Smooth muscle cell of the brain vasculature (primary cell): Measurements from ENCODE around the gene ATCAY.

Experiments used
- DNase-seq: peaks from one replicate; pipeline ENCODE4 v3.0.0-alpha.2; 2012; ENCODE audit warnings: low read depth, low spot score

ATCAY gene, protein sequence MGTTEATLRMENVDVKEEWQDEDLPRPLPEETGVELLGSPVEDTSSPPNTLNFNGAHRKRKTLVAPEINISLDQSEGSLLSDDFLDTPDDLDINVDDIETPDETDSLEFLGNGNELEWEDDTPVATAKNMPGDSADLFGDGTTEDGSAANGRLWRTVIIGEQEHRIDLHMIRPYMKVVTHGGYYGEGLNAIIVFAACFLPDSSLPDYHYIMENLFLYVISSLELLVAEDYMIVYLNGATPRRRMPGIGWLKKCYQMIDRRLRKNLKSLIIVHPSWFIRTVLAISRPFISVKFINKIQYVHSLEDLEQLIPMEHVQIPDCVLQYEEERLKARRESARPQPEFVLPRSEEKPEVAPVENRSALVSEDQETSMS

DNA sequence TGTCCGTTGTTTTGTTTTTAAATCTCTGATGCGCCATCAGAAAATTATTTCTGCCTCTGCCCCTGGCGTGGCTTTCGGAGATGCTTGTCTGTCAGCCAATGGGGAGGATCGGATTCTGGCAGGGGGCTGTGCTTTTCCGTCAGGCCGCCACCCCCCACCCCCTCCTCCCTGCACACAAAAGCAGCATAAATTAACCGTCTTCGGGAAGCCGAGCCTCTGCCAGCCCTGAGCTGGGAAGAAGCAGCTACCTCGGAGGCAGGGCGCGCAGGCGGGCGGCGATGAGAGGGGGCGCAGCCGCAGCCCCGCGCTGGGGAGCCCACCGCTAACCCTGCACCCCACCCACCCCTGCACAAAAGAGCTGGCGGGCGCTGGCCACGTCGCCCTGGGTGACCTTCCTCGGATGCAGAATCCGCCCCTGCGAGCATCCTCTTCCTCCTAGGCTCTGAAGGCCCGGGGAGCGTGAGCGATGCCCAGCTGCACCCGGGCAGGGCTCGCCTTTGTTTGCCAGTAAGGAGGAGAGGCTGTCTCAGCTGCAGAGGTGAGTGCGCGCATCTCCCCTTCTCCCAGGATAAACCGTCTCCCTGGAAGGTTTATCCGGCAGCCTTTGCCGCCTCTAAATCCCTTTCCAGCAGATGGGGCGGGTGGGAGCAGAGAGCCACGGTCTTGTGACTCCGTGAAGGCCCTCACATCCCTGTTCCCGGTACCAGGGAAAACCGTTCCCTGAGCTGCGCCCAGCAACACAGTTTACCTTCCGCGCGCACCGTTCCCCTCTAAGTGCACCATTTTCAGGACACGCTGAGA lies at the start of gene ATCAY:
ATCAY (plus strand) TSS at position 215 of the 801 bp plus-strand sequence. CDS start 5,083 bp downstream, outside the sequence.
- DNase-seq: no peak

DNA sequence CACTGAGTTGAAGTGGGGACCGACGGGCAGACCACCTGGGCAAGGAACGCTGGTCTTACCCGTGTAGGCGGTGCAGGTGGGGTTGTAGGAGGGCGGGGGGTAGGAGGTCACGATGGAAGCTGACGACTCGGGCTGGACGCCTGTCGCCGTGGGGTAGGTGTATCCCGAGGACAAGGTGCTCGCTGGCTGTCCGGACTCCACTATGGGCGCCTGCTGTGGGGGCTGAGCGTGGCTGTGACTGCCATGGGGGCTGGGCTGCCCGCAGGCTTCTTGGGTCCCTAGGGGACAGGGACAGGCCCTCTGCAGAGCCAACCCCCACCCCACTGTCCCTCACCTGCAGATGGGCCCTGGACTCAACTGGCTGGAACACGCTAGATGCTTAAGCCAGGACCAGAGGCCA lies 48.9 kb upstream of the ATCAY start:
- no peak for DNase-seq

DNA sequence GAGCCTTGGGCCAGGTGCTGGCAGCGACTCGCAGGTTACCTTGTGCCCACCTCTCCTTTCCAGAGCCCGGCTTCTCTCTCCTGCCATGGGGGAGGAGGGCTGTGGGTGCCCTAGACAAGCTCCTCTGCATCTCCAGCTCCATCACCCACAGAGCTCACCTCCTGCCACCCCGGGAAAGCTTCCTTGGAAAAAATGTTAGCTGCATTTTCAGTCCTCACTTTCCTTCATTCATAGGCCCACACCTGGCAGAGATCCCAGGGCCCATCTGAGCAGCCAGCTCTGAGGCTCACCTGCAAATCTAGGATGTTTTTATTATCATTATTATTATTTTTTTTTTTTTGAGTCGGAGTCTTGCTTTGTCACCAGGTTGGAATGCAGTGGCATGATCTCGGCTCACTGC lies 48.5 kb upstream of the ATCAY start:
- no peak for DNase-seq

DNA sequence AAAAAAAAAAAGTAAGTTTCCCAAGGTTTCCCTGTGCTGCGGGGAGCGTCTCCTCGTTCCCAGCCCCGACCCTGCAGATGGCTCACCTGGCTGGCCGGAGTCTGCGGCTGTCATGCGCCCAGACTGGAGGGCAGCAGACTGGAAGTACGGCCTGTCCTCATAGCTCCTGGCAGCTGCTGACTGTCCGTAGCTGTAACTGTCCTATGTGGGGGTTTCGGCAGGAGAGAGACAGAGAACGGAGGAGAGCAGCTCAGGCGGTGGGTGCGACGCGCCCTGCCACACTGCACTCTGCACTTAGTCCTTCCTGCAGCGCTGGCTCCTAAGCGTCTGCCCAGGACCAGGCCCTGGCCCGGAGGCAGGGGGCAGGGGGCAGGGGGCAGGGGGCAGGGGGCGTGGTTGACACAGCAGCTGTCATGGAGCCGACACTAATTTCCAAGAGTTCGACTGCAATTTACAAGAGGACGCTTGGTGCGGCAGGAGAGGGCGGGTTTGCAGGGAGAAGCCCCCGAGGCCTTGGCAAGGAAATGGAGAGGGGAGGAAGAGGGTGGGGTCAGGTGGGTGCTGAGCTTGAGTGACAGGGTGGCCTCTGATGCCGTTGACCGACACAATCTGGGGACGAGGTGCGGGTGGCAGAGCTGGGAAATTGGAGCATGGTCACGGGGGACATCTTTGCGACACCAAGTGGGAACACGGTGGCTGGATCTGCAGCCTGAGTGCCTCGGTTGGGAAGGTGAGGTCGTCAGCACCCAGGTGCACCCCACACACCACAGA lies 46.7 kb upstream of the ATCAY start:
- DNase-seq: no peak

DNA sequence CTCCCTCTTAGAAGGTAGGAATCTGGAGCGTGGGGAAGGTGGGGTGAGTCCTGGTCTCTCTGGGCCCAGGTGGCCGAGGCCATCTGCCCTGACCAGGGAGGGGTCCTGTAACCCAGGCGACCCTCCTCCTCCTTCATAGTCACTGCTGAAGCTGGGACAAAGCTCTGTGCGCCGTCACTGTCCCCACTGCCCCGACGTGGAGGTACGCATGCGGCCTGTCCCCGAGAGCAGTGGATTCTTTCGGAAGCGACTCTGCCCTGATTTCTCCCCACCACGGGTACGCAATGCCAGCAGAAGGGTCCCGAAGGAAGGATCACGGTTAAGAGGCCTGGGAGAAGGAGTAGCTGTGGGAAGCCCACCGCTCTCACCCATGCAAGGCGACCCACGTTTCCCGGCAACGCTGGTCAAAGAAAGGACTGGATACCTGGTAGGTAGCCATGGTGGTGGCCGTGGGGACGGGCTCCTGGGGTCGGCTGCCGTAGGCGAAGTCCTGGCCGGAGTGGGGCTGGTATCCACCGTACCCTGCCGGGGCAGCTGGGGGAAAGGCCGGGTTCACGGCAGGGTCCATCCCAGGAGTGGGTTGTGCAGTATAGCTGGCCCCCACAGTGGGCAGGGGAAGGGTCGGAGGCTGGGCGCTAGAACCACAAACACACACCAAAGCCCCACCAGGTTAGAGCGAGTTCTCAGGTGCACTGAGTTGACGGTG lies 46.0 kb upstream of the ATCAY start:
- no peak for DNase-seq

DNA sequence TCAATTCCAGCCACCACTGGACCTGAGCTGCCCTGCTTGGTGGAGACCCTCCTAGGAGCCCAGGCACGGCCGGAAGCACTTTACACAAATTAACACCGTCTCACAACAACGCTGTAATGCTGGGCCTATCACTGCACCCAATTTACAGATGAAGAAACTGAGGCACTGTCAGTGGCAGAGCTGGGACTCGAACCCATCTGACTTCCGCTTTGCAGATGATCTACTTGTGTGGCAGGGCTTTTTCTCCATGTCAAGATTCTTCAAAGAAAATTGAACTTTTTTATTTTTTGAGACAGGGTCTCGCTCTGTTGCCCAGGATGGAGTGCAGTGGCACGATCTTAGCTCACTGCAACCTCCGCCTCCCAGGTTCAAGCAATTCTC lies 45.4 kb upstream of the ATCAY start:
- no peak for DNase-seq

DNA sequence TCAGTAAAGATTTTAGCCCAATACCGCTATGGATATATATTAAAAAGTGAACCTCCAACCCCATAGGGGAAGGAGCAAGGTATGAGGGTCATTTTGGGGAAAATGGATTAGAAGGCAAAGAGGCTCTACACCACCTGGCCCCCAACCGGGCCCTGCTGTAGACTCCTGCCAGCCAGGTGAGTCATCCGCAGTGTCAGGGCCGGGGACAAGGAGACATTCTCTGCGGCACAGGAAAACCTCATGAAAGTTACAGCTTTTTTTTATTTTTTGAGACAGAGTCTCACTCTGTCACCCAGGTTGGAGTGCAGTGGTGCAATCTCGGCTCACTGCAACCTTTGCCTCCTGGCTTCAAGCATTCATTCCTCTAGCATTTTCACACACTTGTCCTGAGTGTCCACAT lies 43.6 kb upstream of the ATCAY start:
- no peak for DNase-seq

DNA sequence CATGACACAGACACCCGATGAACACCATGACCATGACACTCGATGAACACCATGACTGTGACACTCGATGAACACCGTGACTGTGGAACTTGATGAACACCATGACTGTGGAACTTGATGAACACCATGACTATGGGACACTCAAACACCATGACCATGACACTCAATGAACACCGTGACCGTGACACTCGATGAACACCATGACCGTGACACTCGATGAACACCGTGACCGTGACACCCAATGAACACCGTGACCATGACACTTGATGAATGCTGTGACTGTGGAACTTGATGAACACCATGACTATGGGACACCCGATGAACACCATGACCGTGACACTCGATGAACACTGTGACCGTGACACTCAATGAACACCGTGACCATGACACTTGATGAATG lies 43.2 kb upstream of the ATCAY start:
- DNase-seq: no peak

DNA sequence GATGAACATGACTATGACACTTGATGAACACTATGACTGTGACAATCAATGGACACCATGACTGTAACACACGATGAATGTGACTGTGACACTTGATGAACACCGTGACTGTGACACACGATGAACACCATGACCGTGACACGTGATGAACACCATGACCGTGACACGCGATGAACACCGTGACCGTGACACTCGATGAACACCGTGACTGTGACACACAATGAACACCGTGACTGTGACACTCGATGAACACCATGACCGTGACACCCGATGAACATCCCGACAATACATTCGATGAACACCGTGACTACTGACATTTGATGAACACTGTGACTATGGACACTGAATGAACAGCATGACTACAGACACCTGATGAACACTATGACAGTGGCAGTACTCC lies 42.6 kb upstream of the ATCAY start:
- DNase-seq: no peak

DNA sequence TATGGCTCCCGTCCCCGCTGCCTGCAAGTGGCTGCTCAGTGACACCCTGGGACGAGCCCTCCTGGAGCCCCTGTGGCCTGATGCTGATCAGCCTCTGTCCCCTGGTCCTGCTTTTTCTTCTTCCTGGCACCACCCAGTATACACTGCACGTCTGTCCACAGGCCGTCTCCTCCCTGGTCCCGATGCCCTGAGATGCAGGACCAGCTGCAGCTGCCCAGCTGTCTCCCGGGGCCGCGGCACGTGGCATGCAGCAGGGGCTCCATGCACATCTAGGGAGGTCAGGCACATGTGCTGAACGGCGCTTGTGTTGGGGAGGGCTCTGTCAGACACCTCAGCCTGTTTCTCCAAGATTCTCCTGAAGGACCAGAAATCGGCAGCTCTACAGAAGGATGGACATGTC lies 41.8 kb upstream of the ATCAY start:
- DNase-seq: no peak

DNA sequence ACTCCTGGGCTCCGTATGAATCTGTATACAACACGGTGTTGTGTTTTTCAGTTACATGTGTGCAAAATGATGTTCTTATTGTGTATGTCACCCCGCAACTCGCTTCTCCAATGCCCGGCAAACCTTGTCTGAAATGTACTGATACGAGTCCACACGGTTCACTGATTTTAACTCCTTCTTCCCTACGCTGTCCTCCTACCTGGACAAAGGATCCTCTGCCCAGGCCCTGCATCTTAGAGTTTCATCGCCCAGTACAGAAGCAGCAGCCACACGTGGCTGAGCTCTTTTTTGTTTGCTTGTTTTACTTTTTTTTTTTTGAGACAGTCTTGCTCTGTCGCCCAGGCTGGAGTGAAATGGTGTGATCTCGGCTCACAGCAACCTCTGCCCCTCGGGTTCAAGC lies 40.5 kb upstream of the ATCAY start:
- DNase-seq: no peak

DNA sequence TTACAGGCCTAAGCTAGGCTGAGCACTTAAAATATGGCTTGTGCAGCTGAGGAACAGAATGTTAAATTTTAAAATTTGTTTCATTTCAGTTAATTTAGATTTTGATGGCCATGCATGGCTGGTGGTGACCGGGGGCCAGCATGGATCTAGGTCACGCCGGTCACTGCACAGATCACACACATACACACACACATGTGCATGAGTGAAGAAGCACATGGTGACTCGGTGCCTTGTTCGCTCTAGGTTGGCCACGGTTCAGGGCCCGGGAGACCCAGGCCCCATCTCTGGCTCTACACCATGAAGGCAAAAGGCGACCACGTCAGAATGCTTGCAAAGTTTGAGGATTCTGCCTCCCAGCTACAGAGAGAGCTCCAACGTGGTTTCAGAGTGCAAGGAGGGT lies 39.7 kb upstream of the ATCAY start:
- DNase-seq: no peak

DNA sequence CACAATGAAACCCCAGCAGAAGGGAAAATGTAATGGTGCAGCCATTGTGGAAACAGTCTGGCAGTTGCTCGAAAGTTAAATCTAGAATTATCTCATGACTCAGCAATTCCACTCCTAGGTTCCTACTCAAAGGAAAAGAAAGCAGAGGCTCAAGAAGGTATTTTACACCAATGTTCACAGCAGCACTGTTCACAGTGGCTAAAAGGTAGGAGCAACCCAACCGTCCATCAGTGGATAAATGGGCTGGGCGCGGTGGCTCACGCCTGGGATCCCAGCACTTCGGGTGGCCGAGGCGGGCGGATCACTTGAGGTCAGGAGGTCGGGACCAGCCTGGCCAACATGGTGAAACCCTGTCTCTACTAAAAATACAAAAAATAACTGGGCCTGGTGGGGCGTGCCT lies 37.5 kb upstream of the ATCAY start:
- no peak for DNase-seq

DNA sequence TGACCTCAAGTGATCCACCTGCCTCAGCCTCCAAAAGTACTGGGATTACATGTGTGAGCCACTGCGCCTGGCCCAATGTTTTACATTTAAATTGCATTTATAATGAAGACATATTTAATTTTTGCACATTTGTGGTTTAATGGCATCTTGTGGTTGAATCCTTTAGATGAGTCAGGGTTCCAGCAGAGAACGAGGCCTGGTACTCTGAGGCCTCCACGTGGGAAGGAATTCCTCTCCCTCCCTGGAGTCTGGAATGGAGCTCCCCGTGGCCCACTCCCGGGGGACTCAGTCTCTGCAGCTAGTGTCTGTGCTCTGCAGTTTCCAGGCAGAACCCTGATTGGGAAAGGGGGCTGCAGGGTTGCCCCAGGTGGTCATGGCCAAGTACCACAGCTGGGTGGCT lies 35.9 kb upstream of the ATCAY start:
- DNase-seq: no peak

DNA sequence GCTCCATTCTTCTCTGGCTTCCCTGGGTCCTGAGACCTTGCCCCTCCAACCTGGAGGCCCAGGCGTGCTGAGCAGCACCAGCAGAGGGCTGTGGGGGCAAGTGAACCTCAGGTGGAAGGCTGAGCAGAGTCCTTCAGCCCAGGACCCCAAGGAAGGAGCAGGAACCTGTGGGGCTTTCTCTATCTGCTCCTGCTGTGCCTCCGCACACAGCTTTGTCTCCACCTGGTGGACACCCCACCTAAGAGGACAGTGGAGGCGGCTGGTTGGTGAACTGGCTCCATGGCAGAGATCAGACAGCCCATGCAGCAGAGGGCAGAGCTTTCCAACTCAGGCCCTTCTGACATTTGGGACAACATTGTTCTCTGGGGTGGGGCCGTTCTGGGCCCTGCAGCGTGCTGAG lies 31.4 kb upstream of the ATCAY start:
- no peak for DNase-seq

DNA sequence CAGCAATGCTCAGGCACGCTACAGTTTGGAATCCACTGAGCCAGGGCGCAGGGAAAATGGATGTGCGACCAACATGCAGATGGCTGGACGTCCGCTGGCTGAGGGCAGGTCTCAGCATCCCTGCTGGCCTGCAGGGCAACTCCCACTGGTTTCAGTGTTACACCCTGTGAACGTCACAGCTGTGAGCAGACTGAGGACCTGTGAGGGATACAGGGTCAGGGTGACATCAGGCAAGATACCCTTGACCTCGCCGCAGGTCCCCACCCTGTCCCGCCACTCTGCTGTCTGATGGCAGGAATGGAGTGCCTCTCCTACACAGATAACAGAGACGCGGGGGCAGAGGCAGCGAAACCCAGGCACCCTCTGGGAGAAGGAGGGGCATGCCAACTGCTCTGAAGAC lies 30.7 kb upstream of the ATCAY start:
- no peak for DNase-seq

DNA sequence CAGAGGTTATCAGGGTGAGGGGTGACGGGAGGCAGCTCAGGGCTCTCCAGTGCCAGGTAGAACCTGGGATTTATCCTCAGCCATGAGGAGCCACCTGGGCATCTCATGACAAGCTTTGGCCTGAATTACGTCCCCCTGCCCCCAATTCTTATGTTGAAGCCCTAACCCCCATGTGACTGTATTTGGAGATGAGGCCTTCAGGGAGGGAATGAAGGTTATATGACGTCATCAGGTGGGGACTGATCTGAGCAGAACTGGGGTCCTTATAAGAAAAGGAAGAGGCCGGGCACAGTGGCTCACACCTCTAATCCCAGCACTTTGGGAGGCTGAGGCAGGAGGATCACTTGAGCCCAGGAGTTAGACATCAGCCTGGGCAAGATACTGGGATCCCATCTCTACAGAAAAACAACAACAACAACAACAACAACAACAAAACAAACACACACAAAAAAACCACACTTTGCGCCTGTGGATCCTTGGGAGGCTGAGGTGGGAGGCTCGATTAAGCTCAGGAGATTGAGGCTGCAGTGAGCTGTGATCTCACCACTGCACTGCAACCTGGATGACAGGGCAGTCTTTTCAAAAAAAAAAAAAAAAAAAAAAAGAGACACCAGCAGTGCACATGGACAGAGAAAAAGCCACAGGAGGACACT lies 30.0 kb upstream of the ATCAY start:
- no peak for DNase-seq

DNA sequence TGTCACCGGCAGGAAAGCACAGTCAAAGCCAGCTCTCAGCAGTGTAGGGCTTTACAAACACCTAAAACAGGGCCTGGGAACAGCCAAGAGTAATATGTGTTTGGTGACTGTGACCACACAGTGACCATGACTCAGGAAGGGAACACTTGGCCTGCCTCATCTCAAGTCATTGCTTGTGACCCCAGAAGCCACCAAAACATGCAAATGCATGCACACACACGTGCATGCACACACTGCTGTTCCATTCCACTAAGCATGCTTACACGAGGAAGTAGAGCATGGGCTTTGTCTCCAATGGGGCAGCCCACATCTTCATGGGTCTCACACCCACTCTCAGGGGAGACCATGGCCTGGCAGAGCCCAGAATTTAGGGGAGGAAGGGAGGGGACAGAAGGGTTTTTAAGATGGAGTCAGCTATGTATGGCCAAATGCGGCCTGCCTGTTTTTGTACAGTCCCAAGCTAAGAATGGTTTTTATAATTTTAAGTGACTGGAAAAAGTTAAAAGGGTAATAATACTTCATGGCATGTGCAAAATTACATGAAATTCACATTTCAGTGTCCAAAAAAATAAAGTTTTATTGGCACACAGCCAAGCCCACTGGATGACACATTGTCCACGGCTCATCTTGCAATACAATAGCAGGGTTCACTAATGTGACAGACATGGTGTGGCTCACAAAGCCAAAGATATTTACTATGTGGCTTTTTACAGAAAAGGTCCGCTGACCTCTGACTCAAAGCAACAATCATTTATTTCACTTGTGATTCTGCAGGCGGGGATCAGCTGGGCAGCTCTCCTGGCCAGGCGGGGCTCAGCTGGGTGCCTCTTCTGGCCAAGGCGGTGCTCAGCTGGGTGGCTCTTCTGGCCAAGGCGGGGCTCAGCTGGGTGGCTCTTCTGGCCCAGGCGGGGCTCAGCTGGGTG lies 29.0 kb upstream of the ATCAY start:
- DNase-seq: no peak

DNA sequence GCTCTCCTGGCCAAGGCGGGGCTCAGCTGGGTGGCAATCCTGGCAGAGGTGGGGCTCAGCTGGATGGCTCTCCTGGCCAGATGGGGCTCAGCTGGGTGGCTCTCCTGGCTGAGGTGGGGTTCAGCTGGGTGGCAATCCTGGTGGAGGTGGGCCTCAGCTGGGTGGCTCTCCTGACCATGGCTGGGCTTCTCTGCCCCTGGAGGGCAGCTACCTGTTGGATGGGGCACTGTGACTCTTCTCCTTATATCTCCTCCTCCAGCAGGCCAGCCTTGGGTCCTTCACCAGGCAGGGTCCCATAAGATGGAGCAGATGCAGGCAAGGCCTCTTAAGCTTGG lies 28.3 kb upstream of the ATCAY start:
- no peak for DNase-seq

DNA sequence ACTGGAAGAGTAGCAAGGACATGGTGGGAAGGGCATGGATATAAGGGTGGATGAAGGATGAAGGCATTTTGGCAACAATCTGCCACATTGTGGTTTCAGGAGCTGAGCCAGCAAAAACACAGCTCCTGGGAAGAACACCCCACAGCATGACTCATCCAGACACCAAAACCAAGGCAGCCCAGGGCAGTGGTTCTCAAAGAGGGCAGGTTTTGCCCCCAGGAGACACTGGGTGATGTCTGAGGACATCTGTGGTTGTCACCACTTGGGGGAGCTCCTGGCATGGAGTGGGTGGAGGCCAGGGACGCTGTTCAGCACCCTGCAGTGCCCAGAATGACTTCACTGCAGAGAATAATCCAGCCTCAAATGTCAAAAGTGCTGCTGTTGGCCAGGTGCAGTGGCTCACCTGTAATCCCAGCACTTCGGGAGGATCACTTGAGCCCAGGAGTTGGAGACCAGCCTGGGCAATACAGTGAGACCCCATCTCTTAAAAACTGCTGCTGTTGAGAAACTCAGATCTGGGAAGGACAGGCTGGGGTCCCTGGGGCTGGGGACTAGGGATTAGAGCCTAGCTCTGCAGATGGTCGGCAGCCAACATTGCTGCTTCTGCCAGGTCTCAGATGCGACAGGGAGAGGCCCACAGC lies 27.8 kb upstream of the ATCAY start:
- DNase-seq: peak; percentile 29
